ENCODE data around the gene PRICKLE3. TPM values are rescaled to one million over a fixed set of nuclear protein-coding genes. Genes with fewer than 3 reads are reported as not detected.
"Not testable (repeated sequence)": the region's sequence is repeated elsewhere in the genome, so short reads cannot be mapped to it uniquely, and the experiment has no call there.

PRICKLE3 gene
- total and polyA plus RNA-seq, 4 donors, result 7.6 to 16.3 (median 11.3) TPM

- H3K27me3 ChIP-seq (ENCODE audit: control insufficient read depth in 3 of 3, insufficient read depth in 3 of 3, low read length in 2 of 3), result peaks cover 0 to 5% (median 0%) of the 10 kb centered on the region in 3 donors
- no peak for TF ChIP-seq CTCF (IDR thresholded peaks at IDR 0.05; ENCODE audit: control extremely low read depth, extremely low read depth)
- H3K9me3 ChIP-seq (ENCODE audit: control insufficient read depth in 4 of 4, insufficient read depth in 3 of 4, low read length in 3 of 4), result peaks cover 0 to 5% (median 0%) of the 10 kb centered on the region in 4 donors
- H3K4me1 ChIP-seq (ENCODE audit: control insufficient read depth in 5 of 5, insufficient read depth in 5 of 5, low read length in 5 of 5), result peaks cover 0 to 3% (median 0%) of the 10 kb centered on the region in 5 donors
- no peak overlapping the region for H3K27ac ChIP-seq (ENCODE audit: low read depth in 1 of 2, low read length in 1 of 2)
- no peak overlapping the region for H3K9ac ChIP-seq (ENCODE audit: insufficient read depth in 1 of 2, low read length in 2 of 2)
- no peak overlapping the region for H3K4me3 ChIP-seq
- DNase-seq (no peak), ATAC-seq (ENCODE audit: insufficient read depth, low FRiP score) (no peak)
- WGBS, 2 donors, result 88 to 93% methylated on average over 39 to 43 of the region's 43 CpGs
- H3K36me3 ChIP-seq (ENCODE audit: control insufficient read depth in 4 of 4, insufficient read depth in 4 of 4, low read length in 4 of 4), result peaks cover 0 to 18% (median 3%) of the 10 kb centered on the region in 4 donors
Observed at GRCh38 chrX:49175435-49176274, 10.5 kb downstream of the PRICKLE3 start.

GRCh38 chrX:49174723-49175122 lies 11.4 kb downstream of the PRICKLE3 start:
- DNase-seq (no peak), ATAC-seq (ENCODE audit: insufficient read depth, low FRiP score) (no peak)
- Histone ChIP-seq H3K36me3 (ENCODE audit: control insufficient read depth in 4 of 4, insufficient read depth in 4 of 4, low read length in 4 of 4) (peaks cover 0 to 18% (median 3%) of the 10 kb centered on the region in 4 donors), H3K4me1 (ENCODE audit: control insufficient read depth in 5 of 5, insufficient read depth in 5 of 5, low read length in 5 of 5) (peaks cover 0 to 3% (median 0%) of the 10 kb centered on the region in 5 donors), H3K4me3 (no peak overlapping the region), H3K9me3 (ENCODE audit: control insufficient read depth in 4 of 4, insufficient read depth in 3 of 4, low read length in 3 of 4) (peaks cover 0 to 8% (median 1%) of the 10 kb centered on the region in 4 donors), H3K27me3 (ENCODE audit: control insufficient read depth in 3 of 3, insufficient read depth in 3 of 3, low read length in 2 of 3) (peaks cover 0 to 5% (median 4%) of the 10 kb centered on the region in 3 donors), H3K27ac (ENCODE audit: low read depth in 1 of 2, low read length in 1 of 2) (no peak overlapping the region), H3K9ac (ENCODE audit: insufficient read depth in 1 of 2, low read length in 2 of 2) (no peak overlapping the region)
- 77 to 87% methylated on average over 3 of the region's 3 CpGs for WGBS, 2 donors
- no peak for TF ChIP-seq CTCF (IDR thresholded peaks at IDR 0.05; ENCODE audit: control extremely low read depth, extremely low read depth)

- not testable (repeated sequence) for H3K9ac ChIP-seq (ENCODE audit: insufficient read depth in 1 of 2, low read length in 2 of 2); H3K4me1 ChIP-seq (ENCODE audit: control insufficient read depth in 5 of 5, insufficient read depth in 5 of 5, low read length in 5 of 5); H3K27me3 ChIP-seq (ENCODE audit: control insufficient read depth in 3 of 3, insufficient read depth in 3 of 3, low read length in 2 of 3); H3K9me3 ChIP-seq (ENCODE audit: control insufficient read depth in 4 of 4, insufficient read depth in 3 of 4, low read length in 3 of 4); DNase-seq; H3K4me3 ChIP-seq; ATAC-seq (ENCODE audit: insufficient read depth, low FRiP score); H3K27ac ChIP-seq (ENCODE audit: low read depth in 1 of 2, low read length in 1 of 2)
- 86 to 95% methylated on average over 8 of the region's 8 CpGs for WGBS, 2 donors
- peaks cover 0 to 11% (median 3%) of the 10 kb centered on the region in 4 donors for H3K36me3 ChIP-seq (ENCODE audit: control insufficient read depth in 4 of 4, insufficient read depth in 4 of 4, low read length in 4 of 4)
Observed at GRCh38 chrX:49173544-49173943, 12.6 kb downstream of the PRICKLE3 start.

- Histone ChIP-seq H3K27me3 (ENCODE audit: control insufficient read depth in 3 of 3, insufficient read depth in 3 of 3, low read length in 2 of 3) (peaks cover 0 to 5% (median 4%) of the 10 kb centered on the region in 3 donors), H3K9ac (ENCODE audit: insufficient read depth in 1 of 2, low read length in 2 of 2) (no peak overlapping the region), H3K9me3 (ENCODE audit: control insufficient read depth in 4 of 4, insufficient read depth in 3 of 4, low read length in 3 of 4) (peaks cover 0 to 8% (median 1%) of the 10 kb centered on the region in 4 donors), H3K27ac (ENCODE audit: low read depth in 1 of 2, low read length in 1 of 2) (peak overlapping the region; percentile 88), H3K4me1 (ENCODE audit: control insufficient read depth in 5 of 5, insufficient read depth in 5 of 5, low read length in 5 of 5) (peaks cover 0 to 3% (median 0%) of the 10 kb centered on the region in 5 donors), H3K36me3 (ENCODE audit: control insufficient read depth in 4 of 4, insufficient read depth in 4 of 4, low read length in 4 of 4) (peaks cover 0 to 9% (median 3%) of the 10 kb centered on the region in 4 donors), H3K4me3 (peak overlapping the region; percentile 28)
- peak in 1 of 3 donors; percentile 51 for DNase-seq
- peak; percentile 61 for ATAC-seq (ENCODE audit: insufficient read depth, low FRiP score)
- TF ChIP-seq CTCF (IDR thresholded peaks at IDR 0.05; ENCODE audit: control extremely low read depth, extremely low read depth), result no peak
- WGBS, 2 donors, result 0 to 40% methylated on average over 9 to 37 of the region's 37 CpGs
Observed at GRCh38 chrX:49172280-49172780, 13.8 kb downstream of the PRICKLE3 start.

Data from lung (tissue), 12 donors.